ENCODE measurements around the gene CHST3. TPM values are rescaled to one million over a fixed set of nuclear protein-coding genes. Genes with fewer than 3 reads are reported as not detected.
"Not testable (repeated sequence)": the region's sequence is repeated elsewhere in the genome, so short reads cannot be mapped to it uniquely, and the experiment has no call there.

The CHST3 gene
- total and polyA plus RNA-seq, 11 donors, result 8.1 to 51.3 (median 25.0) TPM

- Histone ChIP-seq H3K27me3 (no peaks in the 10 kb centered on the region), H3K4me3 (no peak overlapping the region), H3K4me1 (peaks cover 33 to 90% (median 76%) of the 10 kb centered on the region in 12 donors), H3K9me3 (no peaks in the 10 kb centered on the region), H3K27ac (peak overlapping the region; percentile 55 to 87 (median 78)), H3K36me3 (no peaks in the 10 kb centered on the region)
- ATAC-seq (peak; percentile 55 to 81 (median 72)), DNase-seq (peak in 4 of 5 donors; percentile 57 to 80 (median 70))
- 47 to 56% (median 52%) methylated on average over 4 of the region's 4 CpGs for WGBS, 4 donors
- intact Hi-C loops (cut with DNase I), result loop anchor here in 1 of 10 donors (1.0 kb wide), 1 partner anchor 21 kb away; the partner anchor contains the start of gene CHST3
- peak in 4 of 12 donors; percentile 10 to 26 (median 19) for TF ChIP-seq CTCF (IDR thresholded peaks at IDR 0.05)
- no peak for TF ChIP-seq POLR2A (IDR thresholded peaks at IDR 0.05)
These were observed 21.5 kb downstream of the CHST3 start for GRCh38 chr10:71985542-71986250.

DNA sequence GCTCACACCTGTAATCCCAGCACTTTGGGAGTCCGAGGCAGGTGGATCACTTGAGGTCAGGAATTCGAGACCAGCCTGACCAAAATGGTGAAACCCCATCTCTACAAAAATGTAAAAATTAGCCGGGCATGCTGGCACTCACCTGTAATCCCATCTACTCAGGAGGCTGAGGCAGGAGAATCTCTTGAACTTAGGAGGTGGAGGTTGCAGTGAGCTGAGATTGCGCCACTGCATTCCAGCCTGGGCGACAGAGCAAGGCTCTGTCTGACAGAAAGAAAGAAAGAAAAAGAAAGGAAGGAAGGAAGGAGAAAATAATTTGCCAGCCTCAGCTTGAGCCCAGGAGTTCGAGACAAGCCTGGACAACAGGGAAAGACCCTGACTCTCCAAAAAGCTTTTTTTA, 24.7 kb downstream of the CHST3 start:
- intact Hi-C loops (cut with DNase I); H3K27me3 ChIP-seq; DNase-seq; H3K4me3 ChIP-seq; H3K9me3 ChIP-seq; H3K36me3 ChIP-seq; H3K27ac ChIP-seq; ATAC-seq: not testable (repeated sequence)
- H3K4me1 ChIP-seq, result peaks cover 21 to 65% (median 47%) of the 10 kb centered on the region in 12 donors
- WGBS, 4 donors, result 93 to 99% (median 98%) methylated on average over 6 of the region's 6 CpGs

DNA sequence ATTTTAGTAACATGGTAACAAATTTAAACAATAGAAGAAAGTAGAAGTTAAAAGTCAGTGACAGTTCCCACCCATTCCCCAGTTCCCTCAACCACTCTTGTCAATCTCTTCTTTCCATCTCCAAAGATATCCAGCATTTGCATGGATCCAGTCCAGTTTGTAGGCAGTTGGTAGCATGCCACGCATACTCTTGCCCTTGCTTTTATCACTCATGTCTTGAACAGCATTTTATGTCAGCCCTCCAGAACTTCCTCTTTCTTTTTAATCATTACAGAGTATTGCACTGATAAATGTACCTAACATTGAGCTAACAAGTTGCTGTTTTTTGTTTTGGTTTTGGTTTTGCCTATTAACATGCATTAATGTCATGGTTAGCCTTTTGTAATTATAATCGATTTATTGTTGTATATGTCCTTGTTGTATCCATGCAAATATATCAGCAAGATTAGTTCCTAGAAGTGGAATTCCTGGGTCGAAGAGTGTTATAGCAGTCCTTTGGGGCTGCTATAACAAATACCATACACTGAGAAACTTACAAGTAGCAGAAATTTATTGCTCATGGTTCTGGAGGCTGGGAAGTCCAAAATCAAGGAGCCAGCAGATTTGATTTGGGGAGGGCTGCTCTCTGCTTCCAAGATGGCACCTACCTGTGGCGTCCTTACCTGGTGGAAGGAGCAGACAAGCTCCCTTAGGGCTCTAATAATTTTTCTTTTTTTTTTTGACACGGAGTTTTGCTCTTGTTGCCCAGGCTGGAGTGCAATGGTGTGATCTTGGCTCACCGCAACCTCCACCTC, 25.7 kb downstream of the CHST3 start:
- DNase-seq, result no peak
- no peaks in the 10 kb centered on the region for H3K27me3 ChIP-seq

DNA sequence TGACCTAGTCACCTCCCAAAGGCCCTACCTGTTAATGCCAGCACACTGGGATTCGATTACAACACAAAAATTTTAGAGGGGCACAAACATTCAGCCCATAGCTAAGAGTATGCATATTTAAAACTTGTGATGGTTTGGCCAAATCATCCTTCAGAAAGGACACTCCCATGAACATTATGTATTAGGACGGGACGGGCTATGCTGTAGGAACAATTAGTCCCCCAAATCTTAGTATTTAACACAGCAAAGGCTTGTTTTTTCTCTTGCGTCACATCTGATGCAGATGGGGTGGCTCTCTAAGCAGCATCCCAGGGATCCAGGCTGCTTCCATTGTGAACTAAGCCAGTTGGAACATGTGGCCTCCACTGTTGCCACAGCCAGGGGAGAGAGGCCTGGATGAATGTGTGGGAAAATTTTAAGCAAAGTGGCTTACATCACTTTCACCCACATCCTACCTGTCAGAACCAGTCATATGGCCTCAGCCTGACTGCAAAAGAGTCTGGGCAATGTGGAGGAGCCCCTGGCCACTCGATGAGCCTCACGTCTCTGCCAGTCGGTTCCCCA, 26.6 kb downstream of the CHST3 start:
- no peak for TF ChIP-seq CTCF (IDR thresholded peaks at IDR 0.05)
- TF ChIP-seq POLR2A (IDR thresholded peaks at IDR 0.05), result no peak
- WGBS, 4 donors, result 90 to 96% (median 94%) methylated on average over 7 of the region's 7 CpGs
- no peaks in the 10 kb centered on the region for H3K9me3 ChIP-seq
- peak in 1 of 5 donors; percentile 18 for DNase-seq
- no peaks in the 10 kb centered on the region for H3K36me3 ChIP-seq
- H3K27me3 ChIP-seq, result no peaks in the 10 kb centered on the region
- peaks cover 11 to 55% (median 34%) of the 10 kb centered on the region in 12 donors for H3K4me1 ChIP-seq
- ATAC-seq, result no peak
- no peak overlapping the region for H3K4me3 ChIP-seq
- intact Hi-C loops (cut with DNase I), result no loop called here
- H3K27ac ChIP-seq, result no peak overlapping the region

More for the DNA sequence above, 25.7 kb downstream of the CHST3 start:
- H3K27ac ChIP-seq, result peak overlapping the region in 1 of 12 donors; percentile 8
- H3K4me3 ChIP-seq, result no peak overlapping the region
- no peaks in the 10 kb centered on the region for H3K36me3 ChIP-seq
- no peak for ATAC-seq
- intact Hi-C loops (cut with DNase I), result no loop called here
- peaks cover 18 to 55% (median 37%) of the 10 kb centered on the region in 12 donors for H3K4me1 ChIP-seq
- TF ChIP-seq POLR2A (IDR thresholded peaks at IDR 0.05), result no peak
- TF ChIP-seq CTCF (IDR thresholded peaks at IDR 0.05), result no peak
- no peaks in the 10 kb centered on the region for H3K9me3 ChIP-seq
- WGBS, 4 donors, result 76 to 77% (median 76%) methylated on average over 6 of the region's 6 CpGs

All from heart left ventricle (tissue), 16 donors.